Measurements from ENCODE around the gene CRYBB1.

DNA sequence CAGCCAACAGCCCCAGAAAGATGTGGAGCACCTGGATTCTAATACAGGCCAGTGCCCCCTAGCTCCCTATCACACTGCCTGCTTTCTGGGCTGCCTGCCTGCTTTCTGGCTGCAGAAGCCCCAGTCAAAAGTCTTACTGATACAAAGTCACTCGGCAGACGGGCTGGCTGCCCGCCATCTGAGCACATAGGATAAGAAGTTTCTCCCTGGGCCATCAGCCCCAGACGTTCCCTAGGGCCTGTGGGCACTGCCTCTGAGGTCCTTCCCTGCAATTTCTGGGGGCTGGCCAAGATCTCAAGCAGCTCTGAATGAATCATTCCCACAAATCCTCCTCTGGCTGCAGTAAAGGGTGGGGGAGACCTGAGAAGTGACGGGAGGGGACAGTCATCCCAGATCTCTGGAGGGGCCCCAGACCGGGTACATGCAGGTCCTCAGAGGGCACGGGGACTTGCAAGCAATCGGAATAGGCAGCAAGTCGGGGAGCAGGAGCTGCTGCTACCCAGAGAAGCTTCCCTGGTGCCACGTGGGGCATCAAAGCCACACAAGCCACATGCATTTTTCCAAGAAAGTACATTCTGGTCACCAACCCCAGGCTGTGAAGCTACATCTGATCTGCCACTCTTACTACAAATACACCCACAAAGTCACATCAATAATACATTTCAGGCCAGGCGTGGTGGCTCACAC lies 32.6 kb downstream of the CRYBB1 start:
- TF ChIP-seq EZH2phosphoT487 (IDR thresholded peaks at IDR 0.05; ENCODE audit: low read depth) (no peak), CTCF (IDR thresholded peaks at IDR 0.05; ENCODE audit: low read depth, low read length) (no peak)
